ENCODE data around the gene HEPHL1. TPM values are rescaled to one million over a fixed set of nuclear protein-coding genes. Genes with fewer than 3 reads are reported as not detected.

Gene HEPHL1
- total RNA-seq, 3 donors from 2014 or later = 0.15 to 0.33 TPM; not detected in 1

DNA sequence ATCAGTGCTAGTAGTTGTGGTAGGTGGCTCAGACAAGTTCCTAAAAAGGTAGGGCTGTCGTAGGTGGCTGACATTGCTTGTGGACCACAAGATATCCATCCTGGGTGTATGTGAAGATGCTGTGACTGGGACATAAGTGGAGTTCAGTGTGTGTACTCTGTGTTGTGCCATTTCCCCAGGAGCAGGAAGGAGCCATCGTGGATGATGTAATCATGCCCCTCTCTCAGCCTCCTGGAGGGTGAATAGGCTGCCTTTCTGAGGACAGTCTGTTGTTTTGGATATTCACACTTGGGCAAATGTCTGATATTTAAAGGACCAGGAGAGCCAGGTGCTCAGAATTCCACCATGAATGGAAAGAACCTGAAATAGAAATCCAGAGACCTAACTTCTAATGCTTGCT lies 2.7 kb downstream of the HEPHL1 start:
- Histone ChIP-seq H3K9me3 (peaks cover 0 to 13% of the 10 kb centered on the region in 2 donors), H3K4me3 (no peak overlapping the region), H3K27me3 (no peaks in the 10 kb centered on the region), H3K36me3 (no peaks in the 10 kb centered on the region), H3K27ac (no peak overlapping the region), H3K4me1 (no peaks in the 10 kb centered on the region)
- DNase-seq (ENCODE audit: low spot score in 2 of 2) = no peak
- TF ChIP-seq CTCF (IDR thresholded peaks at IDR 0.05) (no peak), POLR2A (IDR thresholded peaks at IDR 0.05) (no peak), POLR2AphosphoS5 (IDR thresholded peaks at IDR 0.05) (no peak)
- intact Hi-C loops (cut with DNase I; ENCODE audit: low total_unique reads) = no loop called here

DNA sequence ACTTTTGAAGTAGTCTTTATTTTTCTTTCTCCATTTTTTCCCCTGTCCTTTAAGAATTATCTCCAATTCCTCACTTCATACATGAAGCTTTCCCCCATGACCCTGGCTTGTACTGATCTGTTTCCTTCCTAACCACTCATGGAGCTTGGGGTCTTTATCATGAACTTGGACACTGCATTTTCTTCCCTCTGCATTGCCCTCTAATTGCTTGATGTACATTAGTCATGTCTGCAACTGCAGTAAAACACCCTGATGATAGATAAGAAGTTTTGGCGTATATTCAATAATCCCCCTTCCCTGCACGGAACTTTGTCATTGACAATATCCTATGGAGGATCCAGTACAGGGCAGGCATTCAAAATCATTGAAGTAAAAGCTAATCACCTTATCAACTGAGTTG lies 3.4 kb downstream of the HEPHL1 start:
- intact Hi-C loops (cut with DNase I; ENCODE audit: low total_unique reads) = no loop called here

DNA sequence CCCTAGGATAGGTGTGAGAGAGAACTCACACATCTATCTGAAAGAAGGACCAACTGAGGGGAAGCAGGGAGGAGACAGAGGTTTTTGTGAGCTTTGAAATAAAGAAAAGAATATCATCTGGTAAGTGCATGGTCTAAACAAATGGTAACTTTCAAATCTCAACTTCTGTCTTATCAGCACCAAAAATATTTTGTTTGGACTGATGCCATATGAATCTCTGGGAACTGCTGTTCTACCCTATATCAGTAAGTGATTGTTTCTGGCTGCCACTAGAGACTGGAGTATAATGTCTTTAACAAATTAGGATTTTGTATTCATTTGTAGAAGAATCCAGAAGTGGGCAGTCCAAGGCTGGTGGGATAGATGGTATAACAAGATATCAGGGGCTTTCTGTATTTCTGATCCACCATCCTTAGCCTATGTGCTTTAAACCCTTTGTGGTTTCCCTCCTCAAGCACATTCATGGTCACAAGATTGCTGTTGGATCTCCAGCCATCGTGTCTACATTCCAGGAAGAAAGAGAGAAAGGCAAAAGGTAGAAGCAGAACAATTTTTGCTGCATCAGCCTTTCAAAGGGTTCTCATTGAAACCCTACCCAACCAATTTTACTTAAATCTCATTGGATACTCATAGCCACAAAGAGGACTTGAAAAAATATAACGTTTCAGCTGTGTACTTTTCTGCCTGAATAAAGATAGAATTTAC lies 4.7 kb downstream of the HEPHL1 start:
- H3K36me3 ChIP-seq = no peaks in the 10 kb centered on the region
- H3K4me1 ChIP-seq = no peaks in the 10 kb centered on the region
- peaks cover 0 to 13% of the 10 kb centered on the region in 2 donors for H3K9me3 ChIP-seq
- TF ChIP-seq CTCF (IDR thresholded peaks at IDR 0.05) (no peak), POLR2AphosphoS5 (IDR thresholded peaks at IDR 0.05) (no peak), POLR2A (IDR thresholded peaks at IDR 0.05) (no peak)
- H3K27me3 ChIP-seq = no peaks in the 10 kb centered on the region
- intact Hi-C loops (cut with DNase I; ENCODE audit: low total_unique reads) = no loop called here
- no peak overlapping the region for H3K27ac ChIP-seq
- no peak for DNase-seq (ENCODE audit: low spot score in 2 of 2)
- no peak overlapping the region for H3K4me3 ChIP-seq

More for the DNA sequence above, 3.4 kb downstream of the HEPHL1 start:
- Histone ChIP-seq H3K27ac (no peak overlapping the region), H3K4me3 (no peak overlapping the region), H3K27me3 (no peaks in the 10 kb centered on the region), H3K9me3 (peaks cover 0 to 13% of the 10 kb centered on the region in 2 donors), H3K4me1 (no peaks in the 10 kb centered on the region), H3K36me3 (no peaks in the 10 kb centered on the region)
- DNase-seq (ENCODE audit: low spot score in 2 of 2) = no peak
- TF ChIP-seq POLR2AphosphoS5 (IDR thresholded peaks at IDR 0.05) = no peak
- no peak for TF ChIP-seq POLR2A (IDR thresholded peaks at IDR 0.05)
- no peak for TF ChIP-seq CTCF (IDR thresholded peaks at IDR 0.05)

DNA sequence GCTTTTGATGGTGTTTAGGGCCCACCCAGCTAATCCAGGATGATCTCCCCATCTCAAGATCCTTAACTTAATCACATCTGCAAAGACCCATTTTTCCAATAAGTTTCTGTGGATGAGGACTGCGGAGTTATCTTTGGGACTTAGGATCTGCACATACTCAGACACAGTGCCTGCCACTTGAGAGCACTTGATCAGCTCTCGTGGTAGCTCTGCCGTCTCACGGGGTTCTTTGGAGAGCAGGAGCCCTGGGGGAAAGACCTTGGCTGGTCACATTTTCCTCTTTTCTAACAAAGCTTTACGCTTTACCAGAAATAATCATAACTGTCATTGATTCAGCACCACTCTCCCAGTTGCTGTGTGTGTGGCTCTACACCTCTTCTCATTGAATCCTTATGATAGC lies 6.1 kb downstream of the HEPHL1 start:
- no peaks in the 10 kb centered on the region for H3K27me3 ChIP-seq
- no peak overlapping the region for H3K4me3 ChIP-seq
- TF ChIP-seq CTCF (IDR thresholded peaks at IDR 0.05) (no peak), POLR2AphosphoS5 (IDR thresholded peaks at IDR 0.05) (no peak), POLR2A (IDR thresholded peaks at IDR 0.05) (no peak)
- H3K9me3 ChIP-seq = peaks cover 0 to 13% of the 10 kb centered on the region in 2 donors
- H3K27ac ChIP-seq = no peak overlapping the region
- intact Hi-C loops (cut with DNase I; ENCODE audit: low total_unique reads) = no loop called here
- H3K36me3 ChIP-seq = no peaks in the 10 kb centered on the region
- H3K4me1 ChIP-seq = no peaks in the 10 kb centered on the region
- DNase-seq (ENCODE audit: low spot score in 2 of 2) = no peak

GRCh38 chr11:94028436-94028835 lies 7.3 kb downstream of the HEPHL1 start:
- no peaks in the 10 kb centered on the region for H3K36me3 ChIP-seq
- TF ChIP-seq CTCF (IDR thresholded peaks at IDR 0.05) = no peak
- no peak for TF ChIP-seq POLR2A (IDR thresholded peaks at IDR 0.05)
- TF ChIP-seq POLR2AphosphoS5 (IDR thresholded peaks at IDR 0.05) = no peak

More at GRCh38 chr11:94028436-94028835, 7.3 kb downstream of the HEPHL1 start:
- Histone ChIP-seq H3K4me3 (no peak overlapping the region), H3K27me3 (no peaks in the 10 kb centered on the region), H3K9me3 (peaks cover 0 to 13% of the 10 kb centered on the region in 2 donors), H3K27ac (no peak overlapping the region), H3K4me1 (no peaks in the 10 kb centered on the region)
- no peak for DNase-seq (ENCODE audit: low spot score in 2 of 2)
- intact Hi-C loops (cut with DNase I; ENCODE audit: low total_unique reads) = no loop called here

Measured in breast epithelium (tissue), 4 donors.